C4-2B (cell line): Measurements from ENCODE around the gene NATD1.

Experiments
- H3K27ac ChIP-seq: fragments of 450-650 bp; 2 replicates; pipeline ENCODE4 v1.5.1; 2017
- ZFX ChIP-seq: fragments of 450-650 bp; IDR thresholded peaks from 2 replicates; pipeline ENCODE4 v1.6.1; 2017
- TF ChIP-seq, protein P1 (sequence below): fragments of 450-650 bp; conservative IDR thresholded peaks from 2 replicates; pipeline ENCODE4 v1.5.1; 2017; ENCODE audit warnings: mild to moderate bottlenecking

Gene NATD1

DNA sequence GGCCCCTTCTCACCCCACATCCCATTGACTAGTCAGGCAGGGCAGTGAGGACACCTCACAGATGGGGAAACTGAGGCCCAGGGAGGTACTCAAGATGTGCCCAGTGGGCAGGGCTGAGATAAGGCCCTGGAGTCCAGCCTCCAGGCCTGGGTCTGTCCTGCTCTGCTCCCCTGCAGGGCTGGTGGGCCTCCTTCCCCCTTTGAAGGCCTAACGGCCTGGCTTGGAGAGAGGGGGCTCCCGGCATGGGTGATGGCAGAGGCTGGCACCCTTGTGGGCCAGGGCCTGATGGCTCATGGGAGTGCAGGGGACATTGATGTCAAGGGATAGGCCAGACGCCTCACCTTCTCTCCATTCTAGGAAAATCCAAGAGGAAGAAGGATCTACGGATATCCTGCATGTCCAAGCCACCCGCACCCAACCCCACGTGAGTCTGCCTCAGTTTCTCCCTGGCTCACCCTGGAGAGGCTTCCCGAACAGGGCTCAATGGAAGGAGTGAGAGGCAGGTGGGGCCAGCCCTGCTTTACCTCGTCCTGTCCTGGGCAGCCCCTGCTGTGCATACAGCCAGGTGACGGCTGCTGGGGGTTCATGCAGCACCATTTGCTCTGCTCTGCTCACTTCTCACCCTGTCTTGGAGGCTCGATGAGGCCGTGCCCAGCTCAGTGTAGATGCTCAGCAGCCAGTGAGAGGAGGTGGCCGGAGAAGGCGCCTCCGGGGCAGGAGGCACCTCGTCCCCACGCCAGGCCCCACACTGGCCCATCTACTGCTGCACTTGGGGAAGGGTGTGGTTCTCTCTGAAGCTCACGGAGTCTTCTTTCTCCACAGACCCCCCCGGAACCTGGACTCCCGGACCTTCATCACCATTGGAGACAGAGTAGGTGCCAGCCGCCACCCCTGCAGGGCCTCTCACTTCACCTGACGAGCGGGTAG, 45.1 kb upstream of the NATD1 start:
- no peak overlapping the region for H3K27ac ChIP-seq
- TF ChIP-seq ZFX, result no peak
- TF ChIP-seq, protein P1, sequence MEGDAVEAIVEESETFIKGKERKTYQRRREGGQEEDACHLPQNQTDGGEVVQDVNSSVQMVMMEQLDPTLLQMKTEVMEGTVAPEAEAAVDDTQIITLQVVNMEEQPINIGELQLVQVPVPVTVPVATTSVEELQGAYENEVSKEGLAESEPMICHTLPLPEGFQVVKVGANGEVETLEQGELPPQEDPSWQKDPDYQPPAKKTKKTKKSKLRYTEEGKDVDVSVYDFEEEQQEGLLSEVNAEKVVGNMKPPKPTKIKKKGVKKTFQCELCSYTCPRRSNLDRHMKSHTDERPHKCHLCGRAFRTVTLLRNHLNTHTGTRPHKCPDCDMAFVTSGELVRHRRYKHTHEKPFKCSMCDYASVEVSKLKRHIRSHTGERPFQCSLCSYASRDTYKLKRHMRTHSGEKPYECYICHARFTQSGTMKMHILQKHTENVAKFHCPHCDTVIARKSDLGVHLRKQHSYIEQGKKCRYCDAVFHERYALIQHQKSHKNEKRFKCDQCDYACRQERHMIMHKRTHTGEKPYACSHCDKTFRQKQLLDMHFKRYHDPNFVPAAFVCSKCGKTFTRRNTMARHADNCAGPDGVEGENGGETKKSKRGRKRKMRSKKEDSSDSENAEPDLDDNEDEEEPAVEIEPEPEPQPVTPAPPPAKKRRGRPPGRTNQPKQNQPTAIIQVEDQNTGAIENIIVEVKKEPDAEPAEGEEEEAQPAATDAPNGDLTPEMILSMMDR, result no peak

DNA sequence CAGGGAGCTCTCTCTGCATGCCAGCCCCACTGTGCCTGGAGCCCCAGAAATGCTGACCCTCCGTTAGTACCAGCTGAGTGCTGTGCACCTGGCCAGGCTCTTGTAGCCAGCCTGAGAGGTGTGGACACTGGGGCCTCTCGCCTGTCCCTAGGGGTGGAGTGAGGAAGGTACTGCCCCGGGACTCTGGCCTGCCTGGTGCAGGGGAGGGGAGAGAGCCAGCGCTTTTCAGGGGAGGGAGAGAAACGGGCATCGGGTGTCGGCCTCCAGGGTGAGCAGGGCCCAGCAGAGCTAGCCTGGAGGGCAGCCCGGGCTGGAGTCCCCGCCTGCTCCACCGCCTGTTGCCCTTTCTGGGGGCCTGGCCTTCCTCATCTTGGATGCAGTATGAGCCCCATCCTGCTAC, 44.4 kb upstream of the NATD1 start:
- H3K27ac ChIP-seq, result no peak overlapping the region
- TF ChIP-seq, protein P1, result no peak
- TF ChIP-seq ZFX, result no peak

DNA sequence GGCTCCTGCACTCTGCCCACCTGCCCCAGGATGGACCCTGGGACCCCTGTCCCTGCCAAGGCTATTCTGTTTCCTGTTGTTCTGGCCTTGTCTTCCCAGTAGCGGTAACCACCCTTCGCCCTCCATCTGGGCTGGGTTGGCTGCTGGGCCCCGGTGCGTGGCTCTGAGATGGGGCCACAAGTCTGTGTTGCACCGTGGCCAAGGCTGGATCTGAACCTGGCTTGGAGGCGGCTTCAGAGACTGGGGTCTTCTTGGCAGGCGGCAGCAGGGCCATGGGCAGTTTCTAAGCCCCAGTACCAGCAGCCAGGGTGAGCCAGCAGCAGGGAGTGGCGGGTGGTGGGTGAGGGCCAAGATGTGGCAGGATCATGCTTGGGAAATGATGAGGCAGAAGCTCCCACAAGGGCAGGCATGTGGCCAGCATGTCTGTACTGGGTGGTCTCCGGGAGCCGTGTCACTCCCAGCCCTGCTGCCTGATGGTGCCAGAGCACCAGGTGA, 43.9 kb upstream of the NATD1 start:
- no peak for TF ChIP-seq ZFX
- TF ChIP-seq, protein P1, result no peak
- H3K27ac ChIP-seq, result no peak overlapping the region

DNA sequence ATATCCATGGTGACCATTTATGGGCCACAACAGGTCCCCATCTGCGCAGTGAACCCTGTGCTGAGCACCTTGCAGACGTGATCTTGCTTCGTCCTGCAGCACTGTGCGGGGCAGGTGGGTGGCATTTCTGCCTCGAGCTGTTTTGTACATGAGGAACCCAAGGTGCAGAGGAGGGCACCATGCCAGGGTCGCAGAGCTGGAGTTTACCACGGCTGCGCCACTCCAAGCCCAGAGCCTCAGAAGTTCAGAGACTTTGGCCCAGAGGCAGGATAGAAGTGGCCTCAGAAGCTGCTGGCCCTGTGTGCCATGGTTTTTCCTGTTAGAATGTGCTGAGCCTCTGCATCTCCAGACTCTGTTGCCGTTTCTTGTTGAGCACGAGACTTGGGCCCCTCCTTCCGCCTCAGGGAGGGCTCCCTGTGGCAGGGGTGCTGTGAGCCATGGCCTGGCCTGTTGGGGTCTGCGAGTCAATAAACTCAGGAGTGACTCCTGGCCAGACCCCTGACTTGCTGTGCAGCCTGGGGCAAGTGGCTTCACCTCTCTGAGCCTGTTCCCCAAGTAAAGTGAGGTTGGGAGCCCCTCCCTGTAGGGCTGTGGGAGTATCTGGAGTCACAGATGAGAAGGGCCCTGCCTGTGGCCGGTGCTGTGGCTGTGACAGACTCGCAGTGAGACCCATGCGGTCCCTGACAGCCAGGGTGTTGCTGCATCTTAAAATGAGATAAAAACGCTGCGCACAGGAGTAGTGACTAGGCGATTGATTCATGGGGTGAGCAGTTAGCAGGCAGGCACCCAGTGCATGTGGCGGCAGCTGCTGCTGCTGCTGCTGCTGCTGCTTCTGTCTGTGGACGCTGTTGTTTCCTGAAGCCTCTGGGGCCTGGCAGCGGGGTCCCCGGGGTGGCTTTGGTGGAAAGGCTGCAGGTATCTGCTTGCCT, 43.2 kb upstream of the NATD1 start:
- TF ChIP-seq ZFX, result no peak
- TF ChIP-seq, protein P1, result no peak
- no peak overlapping the region for H3K27ac ChIP-seq

DNA sequence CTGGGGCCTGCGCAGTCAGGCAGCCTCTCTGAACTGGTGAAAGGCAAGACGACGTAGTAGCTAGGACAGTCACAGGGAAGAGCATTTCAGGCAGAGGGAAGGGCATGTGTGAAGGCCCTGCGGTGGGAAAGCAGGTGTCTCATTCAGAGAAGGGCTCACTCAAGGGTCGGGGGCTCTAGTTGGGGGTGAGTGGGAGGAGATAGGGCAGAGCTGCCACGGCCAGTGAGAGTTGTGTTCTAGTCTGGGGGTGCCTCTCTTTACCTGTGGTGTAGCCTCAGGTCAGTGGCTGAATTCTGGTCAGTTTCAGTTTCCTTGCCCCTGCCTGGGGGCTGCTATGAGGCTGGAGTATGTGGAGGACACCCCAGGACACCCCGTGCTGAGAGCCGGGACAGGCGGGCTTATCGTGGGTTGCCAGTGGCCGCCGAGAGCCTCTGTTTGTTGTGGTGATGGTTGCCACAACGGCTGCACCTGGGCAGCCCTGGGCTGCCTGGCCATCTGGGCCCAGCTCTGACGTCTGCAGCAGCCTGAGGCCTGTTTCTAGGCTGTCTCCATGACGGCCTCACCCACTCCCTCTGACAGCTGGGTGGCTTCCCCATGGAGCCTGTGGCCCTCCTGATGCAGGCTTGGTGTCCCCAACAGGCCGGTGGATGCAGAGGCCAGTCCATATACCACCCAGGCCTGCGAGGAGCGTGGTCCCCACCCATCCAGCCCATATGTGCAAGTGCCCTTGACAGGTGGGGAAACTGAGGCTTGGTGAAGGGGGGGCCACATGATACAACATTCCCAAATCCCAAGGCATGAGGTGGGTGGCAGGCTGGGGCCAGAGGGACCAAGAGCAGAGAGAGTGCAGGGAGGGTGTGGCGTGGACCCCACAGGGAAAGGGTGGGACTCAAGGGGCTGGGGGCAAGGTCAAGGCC, 42.1 kb upstream of the NATD1 start:
- no peak overlapping the region for H3K27ac ChIP-seq
- no peak for TF ChIP-seq ZFX
- TF ChIP-seq, protein P1, result no peak

DNA sequence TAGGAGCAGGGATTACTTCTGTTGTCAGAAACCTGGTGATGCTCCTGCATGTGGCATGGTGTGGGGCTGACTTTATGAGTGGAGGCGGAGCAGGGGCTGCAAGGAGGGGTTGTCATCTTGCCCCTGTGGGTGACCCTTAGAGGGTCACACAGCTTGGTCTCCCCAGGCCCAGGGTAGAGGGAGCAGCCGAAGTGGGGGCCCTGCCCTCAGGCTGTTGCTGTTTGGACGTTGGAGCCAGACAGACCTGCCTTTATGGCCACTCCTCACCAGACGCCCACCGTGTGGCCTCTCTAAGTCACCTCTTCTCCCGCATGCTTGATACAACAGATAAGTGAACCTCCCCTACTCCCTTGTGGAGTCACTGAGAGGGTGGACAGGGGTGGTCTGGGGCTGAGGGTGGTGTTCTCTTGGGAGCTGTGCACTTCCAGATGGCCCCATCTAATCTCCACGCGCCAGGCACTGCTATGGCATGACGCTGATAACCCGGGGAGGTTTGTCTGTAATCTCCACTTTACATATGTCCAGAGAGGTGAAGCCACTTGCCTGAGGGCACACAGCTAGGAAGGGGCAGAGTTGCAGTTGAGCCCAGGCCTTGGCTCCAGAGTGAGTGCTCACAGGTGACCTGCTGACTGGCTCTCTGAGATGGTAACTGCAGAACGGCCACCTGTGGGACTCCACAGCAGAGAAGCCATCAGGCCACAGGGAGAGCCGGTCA, 41.3 kb upstream of the NATD1 start:
- TF ChIP-seq, protein P1, result no peak
- no peak for TF ChIP-seq ZFX
- H3K27ac ChIP-seq, result no peak overlapping the region
